Duodenal mucosa (tissue), 2 donors: ENCODE measurements around the gene C1RL.
A peak's percentile ranks its signal among the peaks of the same experiment; 100 is the strongest.

Source experiments
- H3K27ac ChIP-seq: one replicate; pipeline ENCODE4 v1.7.0; 2013; ENCODE audit warnings: low read depth, low read length
- H3K27me3 ChIP-seq, 2 donors: one replicate each; pipeline ENCODE4 v1.7.0; 2013; ENCODE audit warnings: low read length in 2 of 2, control low read depth in 1 of 2; ENCODE audit not compliant: insufficient read depth in 2 of 2, control insufficient read depth in 1 of 2
- H3K36me3 ChIP-seq, 2 donors: one replicate each; pipeline ENCODE4 v1.7.0; 2013; ENCODE audit warnings: low read length in 2 of 2, control low read depth in 1 of 2; ENCODE audit not compliant: insufficient read depth in 2 of 2, control insufficient read depth in 1 of 2
- H3K4me1 ChIP-seq, 2 donors: one replicate each; pipeline ENCODE4 v1.7.0; 2013; ENCODE audit warnings: low read length in 2 of 2, control low read depth in 1 of 2; ENCODE audit not compliant: insufficient read depth in 2 of 2, control insufficient read depth in 1 of 2
- H3K4me3 ChIP-seq, 2 donors: one replicate each; pipeline ENCODE4 v1.7.0; 2013; ENCODE audit warnings: low read length in 2 of 2, low read depth in 1 of 2
- H3K9ac ChIP-seq, 2 donors: one replicate each; pipeline ENCODE4 v1.7.0; 2013; ENCODE audit warnings: low read length in 2 of 2, low read depth in 1 of 2
- H3K9me3 ChIP-seq, 2 donors: one replicate each; pipeline ENCODE4 v1.7.0; 2013; ENCODE audit warnings: low read length in 2 of 2, control low read depth in 1 of 2; ENCODE audit not compliant: control insufficient read depth in 1 of 2

The C1RL gene

DNA sequence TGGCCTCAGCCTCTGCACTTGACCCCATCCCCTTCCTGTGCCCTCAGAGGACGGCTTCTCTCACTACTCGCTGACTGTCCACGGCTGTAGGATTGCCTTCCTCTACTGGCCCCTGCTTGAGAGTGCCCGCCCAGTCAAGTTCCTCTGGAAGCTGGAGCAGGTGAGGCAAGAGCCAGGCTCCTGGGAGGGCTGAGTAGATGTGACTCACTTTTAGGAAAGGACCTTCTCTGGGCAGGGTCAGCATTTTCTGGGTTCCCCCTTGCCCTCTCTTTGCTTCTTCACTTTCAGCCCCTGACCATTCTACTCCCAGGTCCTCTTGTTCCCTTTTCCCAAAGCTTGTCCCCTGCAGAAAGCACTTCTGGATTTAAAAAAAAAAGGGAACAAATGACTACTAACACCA, 28.9 kb upstream of the C1RL start:
- Histone ChIP-seq H3K4me3 (no peak overlapping the region), H3K27ac (no peak overlapping the region), H3K36me3 (peaks cover 22 to 45% of the 10 kb centered on the region in 2 donors), H3K9me3 (no peaks in the 10 kb centered on the region), H3K27me3 (no peaks in the 10 kb centered on the region), H3K9ac (no peak overlapping the region), H3K4me1 (no peaks in the 10 kb centered on the region)

DNA sequence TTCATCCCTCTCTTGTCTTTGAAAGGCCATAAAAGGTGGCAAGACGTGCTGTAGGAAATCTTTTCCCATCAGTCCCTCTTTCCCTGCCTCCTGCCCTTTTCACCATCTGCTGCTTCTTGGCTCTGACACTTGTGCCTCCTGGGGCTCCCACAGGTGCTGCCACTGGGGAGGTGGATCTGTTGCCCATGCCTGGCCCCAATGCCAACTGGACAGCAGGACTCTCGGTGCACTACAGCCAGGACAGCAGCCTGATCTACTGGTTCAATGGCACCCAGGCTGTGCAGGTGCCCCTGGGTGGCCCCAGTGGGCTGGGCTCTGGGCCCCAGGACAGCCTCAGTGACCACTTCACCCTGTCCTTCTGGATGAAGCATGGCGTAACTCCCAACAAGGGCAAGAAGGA, 27.7 kb upstream of the C1RL start:
- Histone ChIP-seq H3K9ac (no peak overlapping the region), H3K4me1 (peaks cover 0 to 1% of the 10 kb centered on the region in 2 donors), H3K27ac (no peak overlapping the region), H3K36me3 (peaks cover 22 to 43% of the 10 kb centered on the region in 2 donors), H3K4me3 (no peak overlapping the region), H3K27me3 (no peaks in the 10 kb centered on the region), H3K9me3 (no peaks in the 10 kb centered on the region)

DNA sequence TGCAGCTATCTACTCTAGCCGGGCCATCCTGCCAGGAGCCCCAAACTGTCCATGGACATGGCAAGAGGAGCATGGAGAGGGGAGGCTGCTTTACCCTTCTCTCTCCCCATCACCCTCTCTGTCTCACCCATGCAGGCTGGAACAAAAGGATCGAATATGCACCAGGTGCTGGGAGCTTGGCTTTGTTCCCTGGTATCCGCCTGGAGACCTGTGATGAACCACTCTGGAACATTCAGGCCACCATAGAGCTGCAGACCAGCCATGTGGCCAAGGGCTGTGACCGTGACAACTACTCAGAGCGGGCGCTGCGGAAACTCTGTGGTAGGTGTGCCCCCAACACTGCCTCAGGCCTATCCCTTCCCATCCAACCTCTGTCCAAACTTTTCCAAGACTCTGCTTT, 27.1 kb upstream of the C1RL start:
- H3K9ac ChIP-seq = no peak overlapping the region
- no peak overlapping the region for H3K27ac ChIP-seq
- H3K9me3 ChIP-seq = no peaks in the 10 kb centered on the region
- peaks cover 18 to 43% of the 10 kb centered on the region in 2 donors for H3K36me3 ChIP-seq
- peaks cover 1 to 6% of the 10 kb centered on the region in 2 donors for H3K4me1 ChIP-seq
- peaks cover 0 to under 1% of the 10 kb centered on the region in 2 donors for H3K27me3 ChIP-seq
- no peak overlapping the region for H3K4me3 ChIP-seq

DNA sequence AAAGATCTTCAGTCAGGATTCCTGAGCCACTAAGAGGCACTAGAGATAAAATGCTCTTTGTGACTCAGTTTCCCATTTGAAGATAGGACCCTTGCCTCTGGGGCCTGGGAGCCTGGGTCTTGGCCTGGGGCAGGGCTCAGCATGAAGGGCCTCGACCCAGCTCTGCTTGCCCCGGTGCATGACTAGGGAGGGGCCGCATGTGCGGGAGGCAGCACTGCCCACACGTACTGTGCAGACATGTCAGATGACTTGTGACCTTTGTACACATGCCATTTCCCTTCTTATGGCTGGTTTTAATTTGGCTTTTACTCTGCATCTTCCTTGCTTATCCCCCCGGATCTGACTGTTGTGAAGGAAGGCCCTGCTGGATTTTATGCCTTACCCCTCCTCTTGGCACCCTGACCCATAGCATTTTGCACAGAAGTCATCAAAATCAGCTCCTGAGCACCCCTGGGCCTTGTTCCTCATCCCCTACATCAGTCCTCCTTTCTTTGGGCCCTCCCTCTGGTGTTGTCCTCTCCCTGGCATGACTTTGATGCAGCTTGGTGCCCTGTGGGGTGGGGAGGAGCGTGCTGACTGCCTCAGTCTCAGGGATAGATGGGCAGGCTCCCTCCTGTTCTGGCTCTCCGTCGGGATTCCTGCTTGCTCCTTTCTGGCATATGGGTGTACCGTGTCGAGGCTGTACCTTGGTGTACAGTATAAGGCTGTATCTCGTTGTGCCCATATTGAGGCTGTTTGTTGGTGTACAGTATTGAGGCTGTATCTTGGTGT, 25.6 kb upstream of the C1RL start:
- H3K27me3 ChIP-seq = peaks cover 4 to 5% of the 10 kb centered on the region in 2 donors
- no peak overlapping the region for H3K27ac ChIP-seq
- no peak overlapping the region for H3K9ac ChIP-seq
- H3K36me3 ChIP-seq = peaks cover 14 to 39% of the 10 kb centered on the region in 2 donors
- H3K4me3 ChIP-seq = no peak overlapping the region
- H3K4me1 ChIP-seq = peaks cover 11 to 13% of the 10 kb centered on the region in 2 donors
- no peaks in the 10 kb centered on the region for H3K9me3 ChIP-seq

DNA sequence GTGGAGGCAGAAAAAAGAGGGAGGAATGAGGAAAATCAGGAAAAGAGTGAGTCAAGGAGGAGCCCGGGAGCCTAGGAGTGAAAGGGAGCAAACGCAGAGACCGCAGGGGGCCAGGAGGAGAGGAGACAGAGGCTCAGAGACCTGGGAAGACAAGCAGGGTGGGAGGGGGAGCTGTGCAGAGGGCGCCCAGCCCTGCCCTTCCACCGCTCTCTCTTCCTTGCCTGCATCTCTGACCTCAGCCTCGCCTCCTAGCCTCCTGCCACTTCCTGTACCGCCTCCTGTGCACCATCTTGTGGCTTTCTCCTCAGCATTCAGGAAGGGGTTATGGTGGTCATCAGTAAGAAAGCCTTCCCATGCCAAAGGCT, 22.5 kb upstream of the C1RL start:
- Histone ChIP-seq H3K4me3 (peak overlapping the region; percentile 71 to 80), H3K27ac (no peak overlapping the region), H3K4me1 (peaks cover 28 to 32% of the 10 kb centered on the region in 2 donors), H3K36me3 (peaks cover 4 to 27% of the 10 kb centered on the region in 2 donors), H3K9ac (peak overlapping the region in 1 of 2 donors; percentile 60), H3K27me3 (peaks cover 4 to 5% of the 10 kb centered on the region in 2 donors), H3K9me3 (no peaks in the 10 kb centered on the region)

DNA sequence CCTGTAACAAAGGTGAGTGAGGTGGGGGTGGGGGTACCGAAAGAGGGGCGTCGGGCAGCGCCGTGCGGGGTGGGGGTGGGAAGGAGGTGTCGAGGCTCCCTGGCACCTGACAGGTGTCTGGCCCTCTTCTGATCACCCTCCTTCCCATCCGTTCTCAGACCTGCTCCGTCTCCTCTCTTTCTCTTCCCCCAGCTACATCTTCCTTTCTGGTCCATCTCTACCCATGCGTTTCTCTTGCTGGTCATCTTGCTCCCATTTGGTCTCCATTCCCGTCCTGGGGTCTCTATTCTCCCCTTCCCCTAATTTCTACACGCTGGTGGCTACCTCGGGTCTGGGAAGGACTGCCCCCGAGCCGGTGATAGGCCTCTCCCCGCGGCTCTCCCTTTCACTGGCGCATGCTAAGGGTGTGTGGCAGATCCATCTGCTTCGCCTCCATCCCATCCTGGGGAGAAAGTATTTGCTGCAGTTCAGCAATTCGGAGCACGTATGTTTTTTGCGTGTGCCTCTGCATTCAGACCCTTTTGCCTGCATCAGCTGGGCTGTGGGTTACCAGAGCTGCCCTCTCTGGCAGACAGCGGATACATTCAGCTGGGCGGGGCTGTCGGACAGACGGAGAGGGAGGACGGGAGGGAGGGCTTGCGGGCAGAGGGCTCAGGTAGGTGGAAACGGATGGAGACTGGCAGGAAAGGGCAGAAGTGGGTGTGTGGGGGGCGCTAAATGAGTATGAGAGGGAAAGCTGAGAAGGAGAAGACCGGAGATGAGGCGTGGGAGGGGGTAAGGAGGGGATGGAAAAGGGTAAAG, 21.9 kb upstream of the C1RL start:
- Histone ChIP-seq H3K4me3 (peak overlapping the region; percentile 71 to 80), H3K36me3 (peaks cover 0 to 21% of the 10 kb centered on the region in 2 donors), H3K9me3 (no peaks in the 10 kb centered on the region), H3K9ac (peak overlapping the region; percentile 65 to 79), H3K27me3 (peaks cover 4 to 5% of the 10 kb centered on the region in 2 donors), H3K27ac (no peak overlapping the region), H3K4me1 (peaks cover 28 to 32% of the 10 kb centered on the region in 2 donors)

DNA sequence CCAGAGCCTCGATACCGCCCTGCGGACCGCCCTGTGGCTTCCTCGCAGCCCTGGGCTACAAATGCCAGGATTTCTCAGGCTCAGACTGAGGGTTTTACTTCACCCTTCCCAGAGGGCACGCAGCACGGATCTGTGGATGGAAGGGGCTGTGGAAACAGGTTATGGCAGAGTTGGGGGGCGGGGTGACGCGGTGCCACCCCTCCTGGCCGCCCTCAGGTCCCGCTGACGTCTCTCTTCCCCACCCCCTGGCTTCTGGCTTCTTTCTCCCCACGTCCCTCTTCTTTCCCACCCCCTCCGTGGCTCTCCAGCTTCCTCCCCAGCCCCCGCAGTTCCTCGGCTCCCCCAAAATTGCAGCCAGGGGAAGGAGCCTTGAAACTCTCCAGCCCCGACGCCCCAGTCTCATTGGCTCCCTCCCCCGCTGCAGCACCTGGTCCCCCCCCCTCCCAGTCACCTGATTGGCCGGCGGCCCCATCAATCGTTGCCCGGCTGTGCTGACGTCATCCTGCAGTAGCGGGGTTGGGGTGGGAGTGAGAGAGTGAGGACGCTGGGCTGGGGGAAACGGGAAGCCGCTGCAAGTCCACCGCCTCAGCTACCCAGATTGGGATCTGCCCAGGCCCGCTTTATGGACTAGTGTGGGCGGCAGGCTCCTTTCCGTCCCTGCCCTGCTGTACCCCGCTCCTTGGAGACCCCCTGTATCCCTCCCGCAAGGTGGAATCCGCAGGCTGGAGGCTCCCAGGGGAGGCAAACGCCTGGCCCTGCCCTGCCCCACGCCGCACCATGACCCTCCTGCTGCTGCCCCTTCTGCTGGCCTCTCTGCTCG, 21.1 kb upstream of the C1RL start, which contains the start of gene CLSTN3:
CLSTN3 (plus strand) TSS at position 500 of the 820 bp plus-strand sequence; CDS start at position 778, 278 bp downstream.
- peak within 1 kb of the TSS; percentile 65 to 79 for H3K9ac ChIP-seq
- peaks cover 4 to 5% of the 10 kb centered on the region in 2 donors for H3K27me3 ChIP-seq
- peak within 1 kb of the TSS; percentile 45 for H3K27ac ChIP-seq
- no peaks in the 10 kb centered on the region for H3K9me3 ChIP-seq
- peak within 1 kb of the TSS; percentile 71 to 80 for H3K4me3 ChIP-seq
- H3K36me3 ChIP-seq = peaks cover 0 to 13% of the 10 kb centered on the region in 2 donors
- H3K4me1 ChIP-seq = peaks cover 28 to 32% of the 10 kb centered on the region in 2 donors

DNA sequence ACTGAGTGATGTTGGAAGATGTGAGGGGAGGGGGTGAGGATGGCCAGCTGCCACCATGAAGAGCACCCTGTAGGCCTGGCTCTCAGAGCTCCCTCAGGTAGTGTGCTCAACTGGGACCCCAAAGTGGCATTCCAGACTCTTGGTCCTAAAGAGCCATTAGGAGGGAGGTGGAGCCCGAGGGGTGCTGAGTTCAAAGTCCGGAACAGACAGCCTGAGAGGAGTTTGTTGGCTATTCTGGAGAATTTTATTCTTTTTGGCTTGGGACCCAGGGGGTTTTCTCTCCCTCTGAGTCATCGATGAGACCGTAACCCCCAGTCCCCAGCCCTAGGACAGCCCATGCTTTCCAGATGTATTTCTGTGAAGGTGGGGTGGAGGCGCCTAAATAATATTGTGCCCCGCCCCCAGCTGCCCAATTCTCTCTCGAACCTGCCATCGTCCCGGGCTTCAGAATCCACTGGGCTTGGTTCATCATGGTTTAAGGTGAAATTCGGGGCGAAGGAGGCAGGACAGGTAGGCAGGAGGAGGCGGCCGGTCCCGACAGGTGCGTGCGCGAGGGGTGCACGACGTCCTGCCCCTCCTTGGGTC, 20.4 kb upstream of the C1RL start:
- peak overlapping the region; percentile 30 for H3K27ac ChIP-seq
- peak overlapping the region; percentile 71 to 80 for H3K4me3 ChIP-seq
- H3K36me3 ChIP-seq = peaks cover 0 to 6% of the 10 kb centered on the region in 2 donors
- H3K9ac ChIP-seq = peak overlapping the region; percentile 65 to 72
- no peaks in the 10 kb centered on the region for H3K9me3 ChIP-seq
- H3K27me3 ChIP-seq = peaks cover 4 to 5% of the 10 kb centered on the region in 2 donors
- H3K4me1 ChIP-seq = peaks cover 28 to 32% of the 10 kb centered on the region in 2 donors

DNA sequence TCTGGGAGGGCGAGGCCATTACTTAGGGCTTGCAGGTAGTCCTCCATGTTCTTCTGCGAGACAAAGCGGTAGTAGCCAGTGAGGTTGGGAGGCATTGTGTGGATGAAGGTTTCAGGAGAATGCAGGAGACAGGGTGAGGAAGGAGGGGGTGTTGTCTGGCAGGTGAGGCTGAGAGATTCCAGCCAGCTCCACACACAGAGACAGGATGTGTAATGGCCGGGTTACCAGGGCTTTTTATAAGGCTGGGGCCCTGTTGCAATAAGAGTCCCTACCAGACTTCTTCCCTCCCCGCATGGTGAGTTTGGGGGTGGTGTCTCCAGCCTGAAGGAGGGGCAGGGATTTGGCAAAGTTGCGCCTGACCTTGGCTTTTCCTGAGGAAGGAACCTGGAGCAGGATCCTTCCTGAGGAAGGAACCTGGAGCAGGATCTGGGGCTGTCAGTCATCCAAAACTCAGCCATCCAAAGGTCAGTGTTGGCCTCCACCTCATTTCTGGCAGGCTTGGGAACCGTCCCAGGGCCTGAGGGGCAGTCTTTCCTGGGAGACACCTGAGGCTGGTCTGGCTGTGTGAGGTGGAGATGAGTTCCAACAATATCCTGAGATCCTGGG, 19.8 kb upstream of the C1RL start, which contains the start of gene RBP5:
RBP5 (minus strand) TSS at position 209 of the 606 bp plus-strand sequence; CDS start at position 95, 114 bp downstream.
- Histone ChIP-seq H3K4me3 (peak within 1 kb of the TSS; percentile 71 to 80), H3K36me3 (peaks cover 0 to 2% of the 10 kb centered on the region in 2 donors), H3K9me3 (no peaks in the 10 kb centered on the region), H3K27me3 (peaks cover 4 to 5% of the 10 kb centered on the region in 2 donors), H3K4me1 (peaks cover 29 to 34% of the 10 kb centered on the region in 2 donors), H3K27ac (peak within 1 kb of the TSS; percentile 59), H3K9ac (peak within 1 kb of the TSS; percentile 65 to 72)
